HG03469 (cell line): Measurements from ENCODE around the gene SNX24.
"Not testable (repeated sequence)": the region's sequence is repeated elsewhere in the genome, so short reads cannot be mapped to it uniquely, and the experiment has no call there.

Experiments
- ATAC-seq: cut with Tn5 transposase; IDR thresholded peaks from one replicate; pipeline ENCODE4 v1.9.1; 2021; ENCODE audit warnings: mild to moderate bottlenecking, moderate library complexity, moderate number of reproducible peaks; ENCODE audit not compliant: unreplicated experiment

The SNX24 gene

DNA sequence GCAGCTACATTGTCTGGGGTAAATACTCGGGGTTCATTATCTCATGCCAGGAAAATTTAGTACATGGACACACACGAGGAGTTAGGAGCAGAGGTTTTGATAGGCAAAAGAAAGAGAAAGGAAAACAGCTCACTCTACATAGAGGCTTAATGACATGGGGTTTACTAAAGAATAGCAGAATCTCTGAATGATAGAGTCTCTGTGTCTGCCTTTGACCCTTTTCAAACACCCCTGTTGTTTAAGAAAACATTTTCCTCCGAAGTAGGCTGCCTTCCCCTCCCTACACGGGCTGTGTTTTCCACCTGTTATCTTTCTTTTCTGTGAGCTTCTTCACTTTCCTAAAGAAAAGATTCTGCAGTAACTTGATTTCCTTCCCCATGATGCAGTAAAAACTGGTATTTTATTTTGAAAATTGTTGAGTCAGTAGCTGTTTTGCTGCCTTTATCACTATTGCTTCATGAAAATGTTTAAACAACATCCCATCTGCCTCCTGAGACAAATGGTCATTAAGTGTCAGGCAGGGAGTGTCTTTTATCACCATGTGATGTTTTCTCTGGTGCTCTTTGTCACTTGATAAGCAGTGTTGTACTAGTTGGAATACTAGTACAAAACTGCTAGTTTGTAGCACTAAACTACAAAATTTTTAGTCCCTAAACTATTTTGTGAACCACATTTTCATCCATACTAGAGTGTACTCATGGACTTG is 114.5 kb downstream of the SNX24 start:
- ATAC-seq = no peak

DNA sequence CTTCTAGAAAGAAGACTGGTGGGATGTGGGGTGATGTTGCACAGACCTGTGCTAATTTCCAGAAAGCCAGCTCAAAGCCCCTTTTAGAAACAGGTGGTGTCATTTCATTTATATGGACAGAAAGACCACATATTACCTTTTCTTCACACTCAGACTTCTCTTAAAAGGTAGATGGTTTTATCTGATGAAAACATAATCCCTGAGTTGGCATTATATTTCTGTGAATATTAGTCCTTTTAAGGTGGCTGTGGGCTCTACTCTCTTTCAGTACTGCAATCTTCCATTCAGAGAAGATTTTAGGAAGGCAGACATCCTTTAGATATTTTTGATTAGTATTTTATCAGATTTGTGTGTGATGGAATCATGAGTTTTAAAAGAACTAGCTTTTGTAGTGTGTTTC is 117.9 kb downstream of the SNX24 start:
- no peak for ATAC-seq

GRCh38 chr5:122965111-122965510 is 119.7 kb downstream of the SNX24 start:
- no peak for ATAC-seq

DNA sequence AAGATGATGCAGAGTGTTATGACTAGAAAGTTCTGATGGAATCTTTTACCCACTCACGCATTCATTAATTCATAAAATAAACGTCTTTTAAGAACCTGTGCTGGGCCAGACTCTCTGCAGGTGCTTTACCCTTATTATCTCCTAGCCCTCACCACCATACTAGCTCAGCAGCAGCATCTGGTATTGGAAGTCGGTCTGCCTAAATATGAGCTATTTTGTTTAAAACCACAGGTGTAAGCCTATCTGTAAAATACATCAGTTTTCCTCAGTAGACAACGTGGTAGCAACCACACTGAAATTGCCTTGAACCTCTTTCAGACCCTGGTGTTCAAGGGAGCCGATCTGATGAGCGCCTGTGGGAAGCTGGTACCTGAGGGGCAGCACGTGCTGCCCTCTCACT is 121.7 kb downstream of the SNX24 start:
- no peak for ATAC-seq

DNA sequence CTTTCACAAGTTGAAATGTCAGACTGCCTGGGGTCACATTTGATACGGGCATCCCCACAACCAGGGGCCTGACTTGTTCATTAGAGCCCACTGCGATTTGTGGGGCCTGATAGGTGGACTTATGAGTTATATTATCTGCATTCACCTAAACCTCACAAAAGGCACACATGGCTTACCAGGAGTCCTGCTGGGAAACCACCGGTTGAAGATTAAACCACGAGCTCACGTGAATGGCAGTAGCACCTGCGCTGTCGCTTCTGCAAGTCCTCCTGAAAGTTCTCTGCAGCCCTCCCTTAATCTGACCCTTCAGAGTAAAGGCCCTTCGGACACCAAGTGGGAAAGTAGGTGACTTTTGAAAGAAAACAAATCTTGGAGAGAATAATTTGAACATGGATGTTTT is 122.2 kb downstream of the SNX24 start:
- peak; percentile 93 for ATAC-seq

DNA sequence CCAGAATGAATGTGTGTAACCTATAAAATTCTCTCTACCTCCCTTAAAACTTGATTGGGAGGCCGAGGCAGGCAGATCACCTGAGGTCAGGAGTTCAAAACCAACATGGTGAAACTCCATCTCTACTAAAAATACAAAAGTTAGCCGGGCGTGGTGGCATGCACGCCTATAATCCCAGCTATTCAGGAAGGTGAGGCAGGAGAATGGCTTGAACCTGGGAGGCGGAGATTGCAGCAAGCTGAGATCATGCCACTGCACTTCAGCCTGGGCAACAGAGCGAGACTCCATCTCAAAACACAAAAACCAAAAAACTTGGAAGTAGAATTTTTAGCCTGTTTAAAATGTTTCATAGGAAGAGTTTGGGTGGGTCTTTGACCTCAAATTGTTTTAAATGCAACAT is 122.6 kb downstream of the SNX24 start:
- ATAC-seq = not testable (repeated sequence)

DNA sequence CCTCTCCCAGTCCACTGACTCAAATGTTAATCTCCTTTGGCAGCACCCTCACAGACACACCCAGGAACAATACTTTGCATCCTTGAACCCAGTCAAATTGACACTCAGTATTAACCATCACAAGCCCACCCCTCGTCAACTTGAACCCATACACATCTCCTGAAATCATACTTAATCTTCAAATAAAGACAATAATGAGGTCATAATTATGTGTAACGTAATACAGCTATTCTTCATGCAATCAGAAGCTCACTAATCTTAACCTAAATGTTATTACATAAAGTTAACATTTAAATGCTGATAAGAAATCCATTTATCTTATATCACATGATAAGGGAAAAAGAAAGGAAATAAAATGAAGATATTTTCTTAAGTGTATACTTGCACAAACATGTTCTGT is 125.9 kb downstream of the SNX24 start:
- ATAC-seq = no peak

GRCh38 chr5:122972877-122973276 is 127.5 kb downstream of the SNX24 start:
- ATAC-seq = no peak

DNA sequence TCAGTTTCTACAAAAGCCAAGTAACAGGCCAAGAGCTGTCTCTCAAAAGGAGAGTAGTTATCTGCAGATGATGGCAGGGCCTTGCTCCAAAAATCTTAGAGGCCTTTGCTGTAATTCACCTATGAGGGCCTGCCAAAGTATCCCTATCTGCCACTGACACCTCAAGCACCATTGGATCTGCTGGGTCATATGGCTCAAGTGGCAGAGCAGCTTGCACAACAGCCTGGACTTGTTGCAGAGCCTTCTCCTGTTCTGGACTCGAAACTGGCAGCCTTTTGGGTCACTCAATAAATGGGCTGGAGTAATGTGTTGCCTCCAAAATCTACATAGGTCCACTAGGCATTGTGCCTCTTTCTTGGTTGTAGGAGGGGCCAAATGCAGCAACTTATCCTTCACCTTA is 128.3 kb downstream of the SNX24 start:
- ATAC-seq = not testable (repeated sequence)

DNA sequence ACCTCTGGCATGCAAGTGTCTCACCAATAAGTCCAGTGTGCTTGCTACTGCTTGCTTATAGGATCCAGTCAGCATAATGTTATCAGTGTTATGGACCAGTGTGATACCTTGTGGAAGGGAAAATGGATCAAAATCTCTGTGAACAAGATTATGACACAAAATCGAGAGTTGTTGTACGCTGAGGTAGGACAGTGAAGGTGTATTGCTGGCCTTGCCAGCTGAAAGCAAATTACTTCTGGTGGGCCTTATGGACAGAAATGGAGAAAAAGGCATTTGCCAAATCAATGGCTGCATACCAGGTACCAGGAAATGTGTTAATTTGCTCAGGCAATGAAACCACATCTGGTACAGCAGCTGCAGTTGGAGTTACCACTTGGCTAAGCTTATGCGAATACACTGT is 128.8 kb downstream of the SNX24 start:
- not testable (repeated sequence) for ATAC-seq

GRCh38 chr5:122977319-122977718 is 131.9 kb downstream of the SNX24 start:
- ATAC-seq = no peak

- no peak for ATAC-seq
Measured at GRCh38 chr5:122978068-122978467, 132.7 kb downstream of the SNX24 start.

DNA sequence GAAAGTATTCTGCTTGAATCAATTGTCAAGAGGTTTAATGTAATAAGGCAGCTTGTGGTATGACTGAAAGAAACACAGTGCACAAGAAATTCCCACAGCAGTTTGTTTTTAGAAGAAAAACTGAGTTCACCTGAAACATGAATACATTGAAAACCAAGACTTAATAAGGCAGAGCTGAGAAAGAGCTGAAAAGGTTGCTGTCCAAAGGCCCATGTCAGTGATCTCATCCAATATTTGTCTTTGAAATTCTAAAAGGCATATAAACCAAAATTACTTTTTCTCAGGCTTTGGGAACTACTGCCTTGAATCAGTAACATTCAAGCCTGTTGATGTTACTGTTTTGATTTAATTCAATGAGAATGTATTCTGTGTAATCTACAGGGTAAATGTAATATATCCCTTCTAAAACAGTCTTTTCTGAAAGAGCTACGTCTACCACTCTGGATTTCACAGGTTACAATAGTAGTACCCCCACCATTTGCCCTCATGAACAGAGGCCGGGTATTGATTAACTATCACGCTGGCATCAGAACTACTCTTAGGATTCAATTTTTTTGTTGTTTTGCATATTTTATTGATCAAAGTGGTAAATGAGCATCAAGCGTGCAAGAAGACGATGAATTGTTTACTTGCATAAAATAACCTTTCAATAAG is 133.4 kb downstream of the SNX24 start:
- no peak for ATAC-seq

- no peak for ATAC-seq
Measured at GRCh38 chr5:122981846-122982245, 136.4 kb downstream of the SNX24 start.

- no peak for ATAC-seq
Measured at GRCh38 chr5:122982376-122982775, 137.0 kb downstream of the SNX24 start.

- no peak for ATAC-seq
Measured at GRCh38 chr5:122984425-122984824, 139.0 kb downstream of the SNX24 start.

DNA sequence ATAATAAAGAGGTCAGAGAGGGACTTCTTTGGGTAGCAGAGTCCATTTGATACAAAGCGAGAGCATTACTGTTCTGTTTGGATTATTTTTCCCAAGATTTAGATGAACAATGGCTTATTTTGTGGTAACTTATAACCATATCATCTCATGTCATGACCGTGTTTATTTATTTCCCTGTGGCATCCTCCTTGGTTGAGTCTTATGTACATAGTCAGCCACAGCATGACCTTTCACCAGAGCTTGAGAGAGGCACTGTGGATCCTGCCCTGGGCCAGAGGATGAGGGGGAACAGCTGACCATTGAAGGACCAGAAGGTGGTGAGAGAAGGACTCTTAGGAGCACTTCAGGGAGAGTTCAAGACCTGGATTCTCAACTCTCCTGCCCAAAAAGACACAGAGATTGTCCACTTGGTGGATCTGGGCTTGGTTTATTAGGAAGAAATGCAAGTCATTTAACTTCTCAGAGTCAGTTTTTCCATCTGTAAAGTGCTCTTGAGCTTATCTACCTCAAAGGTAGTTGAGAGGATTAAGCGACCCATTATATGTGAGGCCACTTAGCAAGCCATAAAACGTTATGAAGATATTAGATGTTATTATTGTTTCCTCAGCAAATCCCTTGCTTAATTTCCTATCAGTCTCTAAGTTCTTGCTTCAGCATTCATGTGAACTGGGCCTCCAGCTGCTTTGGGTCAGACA is 139.7 kb downstream of the SNX24 start:
- ATAC-seq = no peak

GRCh38 chr5:122985954-122986721 is 140.7 kb downstream of the SNX24 start:
- peak; percentile 96 for ATAC-seq

DNA sequence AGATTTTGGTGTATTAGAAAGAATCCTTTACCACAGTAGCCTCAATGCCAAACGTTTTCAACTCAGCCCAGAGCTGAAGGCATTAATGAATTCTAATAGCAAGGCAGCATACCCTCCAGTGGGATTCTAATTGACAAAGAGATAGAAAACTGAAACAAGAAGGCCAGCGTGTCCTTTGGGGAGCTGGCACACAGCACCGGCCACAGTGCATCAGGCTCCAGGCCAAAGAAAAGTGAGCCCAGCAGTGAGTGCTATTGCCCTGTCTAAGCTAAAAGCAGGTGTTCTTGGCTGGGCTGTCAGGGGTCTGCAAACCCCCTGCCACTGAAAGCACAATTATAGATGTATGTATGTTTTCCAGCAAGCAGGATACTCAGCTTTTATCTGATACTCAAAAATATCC is 150.7 kb downstream of the SNX24 start:
- ATAC-seq = no peak

GRCh38 chr5:122997294-122997693 is 151.9 kb downstream of the SNX24 start:
- ATAC-seq = no peak

DNA sequence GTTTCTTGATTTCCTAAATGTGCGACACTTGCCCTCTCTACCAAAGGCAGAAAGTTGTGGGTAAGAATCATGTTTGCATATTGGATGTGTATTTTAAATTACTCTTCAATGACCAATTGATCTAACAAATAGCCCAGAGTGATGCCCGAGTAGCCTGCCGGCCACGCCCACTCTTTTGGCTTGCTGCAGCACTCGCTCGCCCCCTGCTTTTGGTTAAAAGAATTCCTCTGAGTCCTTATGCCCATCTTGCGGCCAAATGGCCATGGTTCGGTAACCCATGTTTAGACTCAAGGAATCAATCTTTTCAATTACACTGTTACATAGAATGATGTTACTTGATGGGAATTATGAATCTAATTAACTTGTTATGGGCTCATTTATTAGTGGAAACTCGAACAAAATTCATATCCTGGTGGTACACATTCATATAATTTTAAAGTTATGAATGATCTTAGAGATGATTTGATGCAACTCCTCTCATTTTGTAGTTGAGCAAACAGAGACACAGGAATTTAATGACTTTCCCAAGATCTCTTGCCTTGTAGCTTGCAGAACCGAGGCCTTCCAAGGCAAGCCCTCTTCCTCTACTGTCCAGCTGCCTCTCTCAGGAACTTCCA is 154.6 kb downstream of the SNX24 start:
- peak; percentile 89 for ATAC-seq
